HCT116 (cell line): ENCODE measurements around the gene CCDC187. TPM values are rescaled to one million over a fixed set of nuclear protein-coding genes. Genes with fewer than 3 reads are reported as not detected.

Source experiments
- ATAC-seq: fragments of 200-7000 bp; cut with Tn5 transposase; 2 replicates; pipeline ENCODE4 v1.9.1; 2020; ENCODE audit warnings: mild to moderate bottlenecking, moderate library complexity
- BruUV-seq: library from RNA; stranded (reverse); fragments of 400-500 nt; replicated peaks from 2 replicates; lab custom pipeline; 2021; lab: Mats Ljungman, UMichigan
- CTCF ChIA-PET: fragments of 300-600 bp; sonication (Branson Sonifier 250); formaldehyde crosslinking; loops from one replicate; lab custom pipeline; 2021; ENCODE audit warnings: antibody characterized with exemption; lab: Charles Lee
- POLR2A ChIA-PET: fragments of 300-600, 350-600 bp; sonication (Branson Sonifier 250); formaldehyde crosslinking; loops from one replicate; lab custom pipeline; 2021; ENCODE audit warnings: antibody characterized with exemption; lab: Charles Lee
- RAD21 ChIA-PET, 2 experiments: fragments of 300-600 bp; sonication (Branson Sonifier 250); formaldehyde crosslinking; loops; one replicate each; lab custom pipeline; 2023; ENCODE audit warnings: low total read pairs in 2 of 2; ENCODE audit not compliant: uncharacterized antibody in 2 of 2, unreplicated experiment in 2 of 2, low non-redundant PET in 1 of 2; lab: Charles Lee
- DNase-seq: peaks from one replicate; pipeline ENCODE4 v3.0.0-alpha.2; 2010; ENCODE audit warnings: low read depth, low spot score
- H2AFZ ChIP-seq: fragments of 200-600 bp; shearing (Covaris generic), sonication (generic); 2 replicates; pipeline ENCODE4 v1.6.1; 2017; ENCODE audit warnings: low read depth, mixed run types, mixed read lengths, antibody characterized with exemption, low read length; ENCODE audit not compliant: poor library complexity, severe bottlenecking
- H3K27ac ChIP-seq: 2 replicates; pipeline ENCODE4 v1.5.1; 2012; ENCODE audit warnings: low read depth, low read length
- H3K27me3 ChIP-seq: fragments of 200-600 bp; sonication (generic); 2 replicates; pipeline ENCODE4 v1.6.1; 2016; ENCODE audit warnings: mixed run types, low read length, mixed read lengths; ENCODE audit not compliant: insufficient read depth
- H3K36me3 ChIP-seq, 2 experiments: fragments of 200-500 bp in 1 of 2; fragments of 200-600 bp in 1 of 2; sonication (Bioruptor generic) in 1 of 2; sonication (generic) in 1 of 2; 2 replicates each; pipeline versions ENCODE4 v1.5.1 to v1.6.1; 2014 to 2016; ENCODE audit warnings: low read length in 2 of 2, inconsistent platforms in 1 of 2, mixed read lengths in 1 of 2, mixed run types in 1 of 2; ENCODE audit not compliant: insufficient read depth in 2 of 2, control insufficient read depth in 1 of 2
- H3K4me1 ChIP-seq, 2 experiments: fragments of 200-600 bp in 1 of 2; sonication (generic) in 1 of 2; 2 replicates each; pipeline versions ENCODE4 v1.5.1 to v1.6.1; 2012 to 2017; ENCODE audit warnings: low read length in 2 of 2, inconsistent platforms in 1 of 2, mild to moderate bottlenecking in 1 of 2, mixed read lengths in 1 of 2, mixed run types in 1 of 2, moderate library complexity in 1 of 2; ENCODE audit not compliant: insufficient read depth in 2 of 2, control insufficient read depth in 1 of 2
- H3K4me2 ChIP-seq: fragments of 200-600 bp; sonication (generic); 2 replicates; pipeline ENCODE4 v1.6.1; 2017; ENCODE audit warnings: mixed run types, low read length, mixed read lengths
- H3K4me3 ChIP-seq, 2 experiments: fragments of 200-600 bp in 1 of 2; sonication (generic) in 1 of 2; replicated peaks in 1 of 2; 2 replicates each; pipeline ENCODE4 v1.5.1; 2011 to 2016; ENCODE audit warnings: low read length in 2 of 2, control low read depth in 1 of 2, low read depth in 1 of 2, mild to moderate bottlenecking in 1 of 2, mixed read lengths in 1 of 2, mixed run types in 1 of 2
- H3K79me2 ChIP-seq: fragments of 200-600 bp; sonication (generic); 2 replicates; pipeline ENCODE4 v1.6.1; 2017; ENCODE audit warnings: mild to moderate bottlenecking, mixed run types, low read length, moderate library complexity, mixed read lengths; ENCODE audit not compliant: insufficient read depth
- H3K9ac ChIP-seq: fragments of 200-600 bp; sonication (generic); 2 replicates; pipeline ENCODE4 v1.6.1; 2016; ENCODE audit warnings: low read length, mixed read lengths
- H3K9me2 ChIP-seq: fragments of 200-600 bp; sonication (generic), shearing (Covaris generic); 2 replicates; pipeline ENCODE4 v1.6.1; 2017; ENCODE audit warnings: mixed run types, mild to moderate bottlenecking, moderate library complexity; ENCODE audit not compliant: insufficient read depth
- H3K9me3 ChIP-seq, 2 experiments: fragments of 200-500 bp in 1 of 2; fragments of 200-600 bp in 1 of 2; sonication (Bioruptor generic) in 1 of 2; sonication (generic) in 1 of 2; 2 replicates each; pipeline ENCODE4 v1.6.1; 2014 to 2017; ENCODE audit warnings: low read length in 2 of 2, mixed read lengths in 2 of 2, inconsistent platforms in 1 of 2, low read depth in 1 of 2, mild to moderate bottlenecking in 1 of 2, mixed run types in 1 of 2, moderate library complexity in 1 of 2; ENCODE audit not compliant: control insufficient read depth in 1 of 2, insufficient read depth in 1 of 2
- H4K20me1 ChIP-seq: fragments of 200-600 bp; sonication (generic), shearing (Covaris generic); 2 replicates; pipeline ENCODE4 v1.6.1; 2017; ENCODE audit warnings: mixed run types, mild to moderate bottlenecking, moderate library complexity; ENCODE audit not compliant: insufficient read depth
- ATF3 ChIP-seq: IDR thresholded peaks from 2 replicates; pipeline ENCODE4 v1.6.1; 2012
- CBX3 ChIP-seq: IDR thresholded peaks from 2 replicates; pipeline ENCODE4 v1.6.1; 2012; ENCODE audit warnings: low read depth
- CEBPB ChIP-seq: IDR thresholded peaks from 2 replicates; pipeline ENCODE4 v1.6.1; 2012; ENCODE audit warnings: low read depth
- CTCF ChIP-seq, 3 experiments: fragments of 200-600 bp in 1 of 3; sonication (generic) in 1 of 3; IDR thresholded peaks in 2 of 3; conservative IDR thresholded peaks in 1 of 3; 2 replicates each; pipeline ENCODE4 v1.5.1; 2012 to 2017; ENCODE audit warnings: low read depth in 2 of 3, low read length in 2 of 3, antibody characterized with exemption in 1 of 3, borderline replicate concordance in 1 of 3, control low read depth in 1 of 3, mild to moderate bottlenecking in 1 of 3, mixed read lengths in 1 of 3, mixed run types in 1 of 3, moderate library complexity in 1 of 3; ENCODE audit not compliant: insufficient read depth in 1 of 3
- EZH2 ChIP-seq: fragments of 200-600 bp; sonication (generic); IDR thresholded peaks from 2 replicates; pipeline ENCODE4 v1.6.1; 2017; ENCODE audit warnings: antibody characterized with exemption, mixed run types
- EZH2phosphoT487 ChIP-seq: fragments of 200-600 bp; IDR thresholded peaks from 2 replicates; pipeline ENCODE4 v1.6.1; 2018; ENCODE audit warnings: antibody characterized with exemption, borderline replicate concordance
- POLR2AphosphoS5 ChIP-seq: IDR thresholded peaks from 2 replicates; pipeline ENCODE4 v1.6.1; 2011; ENCODE audit warnings: mild to moderate bottlenecking, low read depth, low read length, moderate library complexity
- RAD21 ChIP-seq: IDR thresholded peaks from 2 replicates; pipeline ENCODE4 v1.6.1; 2012; ENCODE audit warnings: low read depth, mild to moderate bottlenecking
- SRF ChIP-seq: IDR thresholded peaks from 2 replicates; pipeline ENCODE4 v1.6.1; 2012; ENCODE audit warnings: low read depth
- TCF7L2 ChIP-seq: IDR thresholded peaks from 2 replicates; pipeline ENCODE4 v1.7.0; 2011; ENCODE audit warnings: borderline replicate concordance, inconsistent platforms; ENCODE audit not compliant: insufficient read depth, insufficient read length; ENCODE audit errors: extremely low read depth
- YY1 ChIP-seq: IDR thresholded peaks from 2 replicates; pipeline ENCODE4 v1.6.1; 2011; ENCODE audit warnings: low read length, low read depth, moderate library complexity, mild to moderate bottlenecking; ENCODE audit not compliant: insufficient replicate concordance; ENCODE audit errors: extremely low read depth
- ZBTB33 ChIP-seq: IDR thresholded peaks from 2 replicates; pipeline ENCODE4 v1.6.1; 2011; ENCODE audit warnings: mild to moderate bottlenecking, low read length, moderate library complexity; ENCODE audit not compliant: insufficient replicate concordance; ENCODE audit errors: extremely low read depth
- ZFX ChIP-seq: fragments of 450-650 bp; IDR thresholded peaks from 2 replicates; pipeline ENCODE4 v1.6.1; 2017
- intact Hi-C: fragments of 100-400 bp; cut with micrococcal nuclease; formaldehyde crosslinking; loops from 2 replicates; pipeline ENCODE4 v1.10.0; 2022
- total RNA-seq: library from RNA; stranded (reverse); gene quantifications from one replicate; pipeline ENCODE4 v1.2.1, GENCODE V29; 2021; ENCODE audit not compliant: unreplicated experiment

The CCDC187 gene
- total RNA-seq, 1 experiment from 2014 or later = 4.6 TPM

- no peak for TF ChIP-seq CEBPB
- TF ChIP-seq TCF7L2 = no peak
- no peak for TF ChIP-seq CBX3
- TF ChIP-seq POLR2AphosphoS5 = no peak
Measured at GRCh38 chr9:136284311-136284710, 19.6 kb downstream of the CCDC187 start (continued).

- intact Hi-C loops = loop anchor here (1.0 to 10.0 kb wide), 4 partner anchors 113 to 681 kb away; partner anchors contain the start of gene UBAC1
- Histone ChIP-seq H3K4me2 (peak overlapping the region; percentile 62), H3K79me2 (no peaks in the 10 kb centered on the region), H4K20me1 (no peaks in the 10 kb centered on the region), H3K4me3 (no peak overlapping the region), H3K27me3 (no peaks in the 10 kb centered on the region), H3K27ac (no peak overlapping the region), H3K9me3 (no peaks in the 10 kb centered on the region), H2AFZ (no peak overlapping the region), H3K4me1 (peaks cover 6 to 9% of the 10 kb centered on the region in 2 experiments; a peak in 3 of 4 replicates), H3K36me3 (no peaks in the 10 kb centered on the region), H3K9ac (0 out of 2 replicates have a peak overlapping the region, but pooled peaks have one; percentile 14), H3K9me2 (no peaks in the 10 kb centered on the region)
- no TSS peak for BruUV-seq
- TF ChIP-seq ZBTB33 = no peak
- TF ChIP-seq CEBPB = no peak
- no peak for TF ChIP-seq ATF3
- TF ChIP-seq EZH2 = no peak
- peak; percentile 78 to 94 (median 86) for TF ChIP-seq CTCF (IDR thresholded peaks at IDR 0.05 in 2 of 3, conservative IDR thresholded peaks at IDR 0.05 in 1 of 3; ENCODE audit: borderline replicate concordance in 1 of 3, insufficient read depth in 1 of 3, low read depth in 2 of 3, low read length in 2 of 3)
- no peak for TF ChIP-seq ZFX
- TF ChIP-seq SRF = no peak
- TF ChIP-seq TCF7L2 = no peak
- TF ChIP-seq YY1 = no peak
- no peak for TF ChIP-seq EZH2phosphoT487
- peak; percentile 94 for TF ChIP-seq RAD21
- ATAC-seq (peak; percentile 99), DNase-seq (peak; percentile 54)
- ChIA-PET POLR2A (no interaction called here), CTCF (interaction anchor here (1.0 to 1.4 kb wide), 2 partner anchors 28 to 113 kb away, joined by 4 read pairs; no protein-coding TSS in a partner anchor), RAD21 (no interaction called here)
Measured at GRCh38 chr9:136283291-136284235, 20.3 kb downstream of the CCDC187 start.
